T-helper 2 cell (primary cell): ENCODE measurements around the gene ARHGAP36.
A peak's percentile ranks its signal among the peaks of the same experiment; 100 is the strongest.

ENCODE experiments used
- DNase-seq, 5 experiments: peaks; one replicate each; pipeline versions ENCODE4 v3.0.0 to v3.0.0-alpha.2; 2012 to 2022
- total RNA-seq, 2 donors: gene quantifications; one replicate each; lab custom pipeline; 2026; lab: John Stamatoyannopoulos, UW

ARHGAP36 gene
- 0 reads per million in 2 donors for total RNA-seq

GRCh38 chrX:131058136-131058868 is at the start of gene ARHGAP36:
ARHGAP36 (plus strand) TSS chrX:131058346; CDS start chrX:131081666, 23,320 bp downstream.
- DNase-seq, result no peak

GRCh38 chrX:131010186-131010585 is 48.0 kb upstream of the ARHGAP36 start:
- no peak for DNase-seq

GRCh38 chrX:131025336-131025735 is 32.8 kb upstream of the ARHGAP36 start:
- no peak for DNase-seq

GRCh38 chrX:131032354-131033230 is 25.6 kb upstream of the ARHGAP36 start:
- no peak for DNase-seq

GRCh38 chrX:131034063-131034462 is 24.1 kb upstream of the ARHGAP36 start:
- DNase-seq, result no peak

GRCh38 chrX:131040781-131041180 is 17.4 kb upstream of the ARHGAP36 start:
- DNase-seq, result no peak

GRCh38 chrX:131041667-131042066 is 16.5 kb upstream of the ARHGAP36 start:
- DNase-seq, result no peak

GRCh38 chrX:131045726-131046125 is 12.4 kb upstream of the ARHGAP36 start:
- no peak for DNase-seq

GRCh38 chrX:131046596-131046995 is 11.6 kb upstream of the ARHGAP36 start:
- DNase-seq, result no peak

GRCh38 chrX:131047180-131047579 is 11.0 kb upstream of the ARHGAP36 start:
- DNase-seq, result no peak

- DNase-seq, result no peak
Observed at GRCh38 chrX:131053076-131053475, 5.1 kb upstream of the ARHGAP36 start.

- no peak for DNase-seq
Observed at GRCh38 chrX:131054906-131055305, 3.2 kb upstream of the ARHGAP36 start.

GRCh38 chrX:131057706-131058105 is 440 bp upstream of the ARHGAP36 start:
- no peak for DNase-seq

- no peak for DNase-seq
Observed at GRCh38 chrX:131059246-131059645, 1.1 kb downstream of the ARHGAP36 start.

- no peak for DNase-seq
Observed at GRCh38 chrX:131060147-131060546, 2.0 kb downstream of the ARHGAP36 start.

GRCh38 chrX:131061306-131061705 is 3.2 kb downstream of the ARHGAP36 start:
- no peak for DNase-seq

GRCh38 chrX:131063613-131064012 is 5.5 kb downstream of the ARHGAP36 start:
- DNase-seq, result no peak

GRCh38 chrX:131066237-131066636 is 8.1 kb downstream of the ARHGAP36 start:
- no peak for DNase-seq

GRCh38 chrX:131067216-131067615 is 9.1 kb downstream of the ARHGAP36 start:
- no peak for DNase-seq

- DNase-seq, result peak in 1 of 5 experiments; percentile 22
Observed at GRCh38 chrX:131067846-131068745, 9.9 kb downstream of the ARHGAP36 start.

GRCh38 chrX:131068945-131069719 is 11.0 kb downstream of the ARHGAP36 start:
- DNase-seq, result peak in 1 of 5 experiments; percentile 1
